Neural progenitor cell (in vitro differentiated cells): ENCODE results near the gene TRABD. TPM values are rescaled to one million over a fixed set of nuclear protein-coding genes. Genes with fewer than 3 reads are reported as not detected.

Experiments
- DNase-seq: peaks from one replicate; pipeline ENCODE4 v3.0.0-alpha.2; 2016; ENCODE audit warnings: low spot score
- H2AFZ ChIP-seq: fragments of 200-600 bp; sonication (generic); replicated peaks from 2 replicates; pipeline ENCODE4 v1.6.1; 2016; ENCODE audit warnings: antibody characterized with exemption
- H3F3A ChIP-seq: fragments of 200-600 bp; sonication (generic); 2 replicates; pipeline ENCODE4 v1.6.1; 2016; ENCODE audit warnings: antibody characterized with exemption, low read depth
- H3K27ac ChIP-seq: fragments of 200-600 bp; sonication (generic); 2 replicates; pipeline ENCODE4 v1.5.1; 2016; ENCODE audit warnings: mild to moderate bottlenecking
- H3K27me3 ChIP-seq: fragments of 200-600 bp; sonication (generic); 2 replicates; pipeline ENCODE4 v1.6.1; 2016; ENCODE audit warnings: mild to moderate bottlenecking, moderate library complexity
- H3K36me3 ChIP-seq: fragments of 200-600 bp; sonication (generic); 2 replicates; pipeline ENCODE4 v1.5.1; 2016
- H3K4me1 ChIP-seq: fragments of 200-600 bp; sonication (generic); 2 replicates; pipeline ENCODE4 v1.6.1; 2016; ENCODE audit warnings: mixed run types
- H3K4me2 ChIP-seq: fragments of 200-600 bp; sonication (generic); 2 replicates; pipeline ENCODE4 v1.6.1; 2016
- H3K4me3 ChIP-seq: fragments of 200-600 bp; sonication (generic); 2 replicates; pipeline ENCODE4 v1.5.1; 2016
- H3K79me2 ChIP-seq: fragments of 200-600 bp; sonication (generic); 2 replicates; pipeline ENCODE4 v1.6.1; 2016; ENCODE audit warnings: low read depth
- H3K9ac ChIP-seq: fragments of 200-600 bp; sonication (generic); 2 replicates; pipeline ENCODE4 v1.6.1; 2016
- H3K9me3 ChIP-seq: fragments of 200-600 bp; sonication (generic); 2 replicates; pipeline ENCODE4 v1.5.1; 2016; ENCODE audit warnings: low read depth
- H4K20me1 ChIP-seq: fragments of 200-600 bp; sonication (generic); 2 replicates; pipeline ENCODE4 v1.6.1; 2016; ENCODE audit warnings: low read depth
- H3K27ac Mint-ChIP-seq: 3 replicates; pipeline ENCODE4 v1.8.0; 2021; ENCODE audit warnings: mixed read lengths
- H3K27me3 Mint-ChIP-seq: 2 replicates; pipeline ENCODE4 v1.8.0; 2022; ENCODE audit warnings: low read depth, mild to moderate bottlenecking, inconsistent platforms, moderate library complexity, mixed read lengths; ENCODE audit not compliant: insufficient read depth
- H3K36me3 Mint-ChIP-seq: 3 replicates; pipeline ENCODE4 v1.8.0; 2021; ENCODE audit warnings: mixed read lengths
- H3K4me1 Mint-ChIP-seq: 3 replicates; pipeline ENCODE4 v1.8.0; 2021; ENCODE audit warnings: mixed read lengths
- H3K4me3 Mint-ChIP-seq: 3 replicates; pipeline ENCODE4 v1.8.0; 2021; ENCODE audit warnings: mild to moderate bottlenecking, moderate library complexity, mixed read lengths
- H3K9me3 Mint-ChIP-seq: 3 replicates; pipeline ENCODE4 v1.8.0; 2020; ENCODE audit warnings: mixed read lengths
- EZH2 ChIP-seq: fragments of 200-600 bp; sonication (generic); IDR thresholded peaks from 2 replicates; pipeline ENCODE4 v1.6.1; 2017; ENCODE audit warnings: antibody characterized with exemption, mild to moderate bottlenecking, moderate library complexity
- EZH2phosphoT487 ChIP-seq: fragments of 200-600 bp; sonication (generic); IDR thresholded peaks from 2 replicates; pipeline ENCODE4 v1.6.1; 2017; ENCODE audit warnings: antibody characterized with exemption
- total RNA-seq: library from RNA; depleted of rRNA; stranded (reverse); fragments of >200 nt; gene quantifications from 2 replicates; pipeline ENCODE4 v1.2.3, GENCODE V29; 2015; ENCODE audit warnings: low replicate concordance
- TF ChIP-seq, protein P1 (sequence below): fragments of 200-600 bp; sonication (generic); IDR thresholded peaks from 2 replicates; pipeline ENCODE4 v1.5.1; 2017; ENCODE audit warnings: antibody characterized with exemption, mild to moderate bottlenecking

The TRABD gene
- total RNA-seq, 1 donor from 2014 or later: 15.4 TPM

DNA sequence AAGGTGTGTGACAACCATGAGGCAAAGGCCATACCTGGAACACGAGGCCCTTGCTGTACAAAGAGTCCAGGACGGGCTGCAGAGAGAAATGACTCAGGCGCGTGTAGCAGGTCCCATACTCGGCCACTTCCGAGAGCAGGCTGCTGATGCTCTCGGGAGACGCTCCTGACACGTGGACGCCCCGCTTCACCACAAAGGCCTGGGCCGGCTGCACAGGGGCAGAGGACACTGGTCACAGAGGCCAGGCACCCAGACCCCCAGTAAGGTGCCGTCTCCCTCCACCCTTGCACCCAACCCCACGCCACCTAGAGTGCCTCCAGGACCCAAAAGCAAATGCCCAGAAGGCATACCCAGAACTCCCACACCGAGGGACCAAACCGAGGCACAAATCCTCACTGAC, 43.7 kb downstream of the TRABD start:
- H3F3A ChIP-seq: no peaks in the 10 kb centered on the region
- H3K4me2 ChIP-seq: no peak overlapping the region
- Mint-ChIP-seq H3K4me1 (no peaks in the 10 kb centered on the region), H3K27me3 (peaks cover 6% of the 10 kb centered on the region), H3K27ac (no peak overlapping the region), H3K36me3 (peaks cover 15% of the 10 kb centered on the region), H3K4me3 (no peak overlapping the region), H3K9me3 (no peaks in the 10 kb centered on the region)
- no peaks in the 10 kb centered on the region for H3K36me3 ChIP-seq
- no peak for TF ChIP-seq EZH2
- TF ChIP-seq EZH2phosphoT487: no peak
- TF ChIP-seq, protein P1, sequence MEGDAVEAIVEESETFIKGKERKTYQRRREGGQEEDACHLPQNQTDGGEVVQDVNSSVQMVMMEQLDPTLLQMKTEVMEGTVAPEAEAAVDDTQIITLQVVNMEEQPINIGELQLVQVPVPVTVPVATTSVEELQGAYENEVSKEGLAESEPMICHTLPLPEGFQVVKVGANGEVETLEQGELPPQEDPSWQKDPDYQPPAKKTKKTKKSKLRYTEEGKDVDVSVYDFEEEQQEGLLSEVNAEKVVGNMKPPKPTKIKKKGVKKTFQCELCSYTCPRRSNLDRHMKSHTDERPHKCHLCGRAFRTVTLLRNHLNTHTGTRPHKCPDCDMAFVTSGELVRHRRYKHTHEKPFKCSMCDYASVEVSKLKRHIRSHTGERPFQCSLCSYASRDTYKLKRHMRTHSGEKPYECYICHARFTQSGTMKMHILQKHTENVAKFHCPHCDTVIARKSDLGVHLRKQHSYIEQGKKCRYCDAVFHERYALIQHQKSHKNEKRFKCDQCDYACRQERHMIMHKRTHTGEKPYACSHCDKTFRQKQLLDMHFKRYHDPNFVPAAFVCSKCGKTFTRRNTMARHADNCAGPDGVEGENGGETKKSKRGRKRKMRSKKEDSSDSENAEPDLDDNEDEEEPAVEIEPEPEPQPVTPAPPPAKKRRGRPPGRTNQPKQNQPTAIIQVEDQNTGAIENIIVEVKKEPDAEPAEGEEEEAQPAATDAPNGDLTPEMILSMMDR: no peak
- no peak overlapping the region for H2AFZ ChIP-seq
- no peak overlapping the region for H3K4me3 ChIP-seq
- no peaks in the 10 kb centered on the region for H3K27me3 ChIP-seq
- no peaks in the 10 kb centered on the region for H3K9me3 ChIP-seq
- H3K79me2 ChIP-seq: no peaks in the 10 kb centered on the region
- H3K9ac ChIP-seq: no peak overlapping the region
- peaks cover 5% of the 10 kb centered on the region for H4K20me1 ChIP-seq
- DNase-seq: no peak
- H3K27ac ChIP-seq: no peak overlapping the region
- H3K4me1 ChIP-seq: no peaks in the 10 kb centered on the region

DNA sequence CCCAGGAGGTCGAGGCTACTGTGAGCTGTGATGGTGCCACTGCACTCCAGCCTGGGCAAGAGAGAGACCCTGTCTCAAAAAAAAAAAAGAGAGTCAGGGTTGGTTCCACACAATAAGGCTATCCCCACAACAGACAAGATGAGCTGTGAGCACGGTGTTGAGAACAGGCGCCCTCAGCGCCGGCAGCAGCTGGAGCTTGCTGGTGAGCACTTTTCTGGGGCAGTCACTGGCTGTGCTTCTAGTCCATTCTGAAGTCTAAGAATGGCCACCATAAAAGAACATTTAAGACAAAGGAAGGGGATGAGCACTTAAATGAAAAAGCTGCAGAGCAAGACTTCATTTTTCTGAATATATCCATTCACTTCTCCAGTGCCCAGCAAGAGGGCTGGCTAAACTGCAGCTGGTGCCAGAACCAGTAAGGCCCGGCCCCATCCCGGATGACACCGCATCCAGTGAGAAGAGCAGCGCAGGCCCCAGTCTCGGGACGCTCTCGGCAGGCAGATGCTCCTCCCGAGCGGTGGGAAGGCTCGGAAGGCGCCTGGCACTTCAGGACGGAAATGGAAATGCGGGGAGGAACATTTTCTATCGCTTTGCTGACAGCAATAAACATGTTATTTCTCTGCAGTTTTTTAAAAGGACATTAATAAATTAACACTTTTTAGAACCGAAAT, 46.9 kb downstream of the TRABD start:
- Histone ChIP-seq H4K20me1 (peaks cover 13% of the 10 kb centered on the region), H2AFZ (no peak overlapping the region), H3K27ac (no peak overlapping the region), H3K9me3 (no peaks in the 10 kb centered on the region), H3K79me2 (peaks cover 15% of the 10 kb centered on the region), H3F3A (peaks cover 9% of the 10 kb centered on the region), H3K4me1 (no peaks in the 10 kb centered on the region), H3K4me3 (no peak overlapping the region), H3K36me3 (no peaks in the 10 kb centered on the region), H3K4me2 (no peak overlapping the region), H3K27me3 (no peaks in the 10 kb centered on the region), H3K9ac (no peak overlapping the region)
- peaks cover 9% of the 10 kb centered on the region for H3K4me1 Mint-ChIP-seq
- peaks cover 3% of the 10 kb centered on the region for H3K9me3 Mint-ChIP-seq
- H3K27me3 Mint-ChIP-seq: peaks cover 8% of the 10 kb centered on the region
- no peak for DNase-seq
- H3K36me3 Mint-ChIP-seq: peaks cover 24% of the 10 kb centered on the region
- no peak for TF ChIP-seq EZH2
- TF ChIP-seq EZH2phosphoT487: no peak
- TF ChIP-seq, protein P1: no peak
- H3K27ac Mint-ChIP-seq: no peak overlapping the region
- H3K4me3 Mint-ChIP-seq: no peak overlapping the region

DNA sequence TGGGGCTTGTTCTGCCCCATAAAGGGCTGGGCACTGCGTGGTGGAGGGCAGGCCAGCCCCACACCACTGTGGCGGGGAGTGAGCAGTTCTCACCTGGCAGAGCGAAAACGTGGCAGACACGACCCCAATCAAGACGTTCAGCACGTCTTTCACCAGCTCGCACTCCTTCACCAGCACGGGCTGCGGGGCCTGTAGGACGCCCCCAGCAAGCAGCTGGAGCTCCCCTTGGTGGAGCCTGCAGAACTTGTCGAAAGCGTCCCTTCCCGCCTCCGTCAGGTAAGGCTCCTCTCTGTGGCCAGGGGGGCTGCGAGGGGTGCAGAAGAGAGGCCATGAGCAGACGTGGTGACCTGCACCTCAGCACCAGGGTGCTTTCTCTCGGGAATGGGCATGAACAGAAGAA, 47.5 kb downstream of the TRABD start:
- H3K27me3 ChIP-seq: no peaks in the 10 kb centered on the region
- H3K4me3 ChIP-seq: no peak overlapping the region
- H3K36me3 ChIP-seq: no peaks in the 10 kb centered on the region
- Mint-ChIP-seq H3K9me3 (peaks cover 3% of the 10 kb centered on the region), H3K36me3 (peaks cover 24% of the 10 kb centered on the region), H3K27me3 (peaks cover 10% of the 10 kb centered on the region), H3K27ac (no peak overlapping the region), H3K4me3 (no peak overlapping the region), H3K4me1 (peaks cover 14% of the 10 kb centered on the region)
- no peaks in the 10 kb centered on the region for H3K9me3 ChIP-seq
- peaks cover 15% of the 10 kb centered on the region for H3K79me2 ChIP-seq
- H2AFZ ChIP-seq: no peak overlapping the region
- H3K27ac ChIP-seq: no peak overlapping the region
- peaks cover 17% of the 10 kb centered on the region for H4K20me1 ChIP-seq
- no peak overlapping the region for H3K4me2 ChIP-seq
- TF ChIP-seq, protein P1: no peak
- TF ChIP-seq EZH2: no peak
- TF ChIP-seq EZH2phosphoT487: no peak
- H3F3A ChIP-seq: peaks cover 9% of the 10 kb centered on the region
- no peak overlapping the region for H3K9ac ChIP-seq
- no peaks in the 10 kb centered on the region for H3K4me1 ChIP-seq
- DNase-seq: no peak
